ENCODE data around the gene PDX1. TPM values are rescaled to one million over a fixed set of nuclear protein-coding genes. Genes with fewer than 3 reads are reported as not detected.

Gene PDX1

GRCh38 chr13:27973961-27974662, 54.3 kb downstream of the PDX1 start:
- no peak overlapping the region for H3K23ac ChIP-seq (ENCODE audit: low read length)
- no peak overlapping the region for H3K4me2 ChIP-seq (ENCODE audit: low read length)
- no peak overlapping the region for H2BK120ac ChIP-seq (ENCODE audit: low read depth, low read length)
- H4K8ac ChIP-seq (ENCODE audit: low read depth, low read length): no peak overlapping the region
- no peaks in the 10 kb centered on the region for H3K79me1 ChIP-seq (ENCODE audit: low read length)
- H2BK5ac ChIP-seq (ENCODE audit: low read length): no peak overlapping the region
- peaks cover 80% of the 10 kb centered on the region for H3K27me3 ChIP-seq (ENCODE audit: insufficient read depth, low read length, poor library complexity)
- no peak overlapping the region for H2AK5ac ChIP-seq (ENCODE audit: low read length)
- no peak overlapping the region for H4K5ac ChIP-seq (ENCODE audit: low read length)
- H3K4ac ChIP-seq (ENCODE audit: low read depth, low read length): no peak overlapping the region
- no peak overlapping the region for H3K56ac ChIP-seq (ENCODE audit: low read length)
- no peak overlapping the region for H3K4me3 ChIP-seq (ENCODE audit: low read length)
- no CpG with 5 or more reads among the region's 7 CpGs for WGBS (ENCODE audit: extremely low coverage, insufficient coverage, low lambda C conversion rate)
- H2BK15ac ChIP-seq (replicated peaks; ENCODE audit: low read depth): no peak overlapping the region
- H3K36me3 ChIP-seq (ENCODE audit: control insufficient read depth, insufficient read depth, low read length): no peaks in the 10 kb centered on the region
- H3K27ac ChIP-seq (ENCODE audit: low read depth, low read length): no peak overlapping the region
- H3K9ac ChIP-seq (ENCODE audit: low read length): no peak overlapping the region
- DNase-seq: no peak
- no peaks in the 10 kb centered on the region for H3K79me2 ChIP-seq (ENCODE audit: control insufficient read depth, insufficient read depth, low read length)
- H3K4me1 ChIP-seq (ENCODE audit: control insufficient read depth, low read depth, low read length): peaks cover 9% of the 10 kb centered on the region
- H3K18ac ChIP-seq (ENCODE audit: low read length): no peak overlapping the region

Small RNAs within 50 kb of the gene (small RNA-seq; reads per million reads assigned to genes)
- not detected for gene ATP5F1EP2 (ENCODE audit: insufficient read depth)

All from mesendoderm (in vitro differentiated cells).